Activated T-helper 9 cell treated with anti-CD3 and anti-CD28 coated beads, Interleukin-2, amount 50 U/mL, for 16 hours (primary cell): ENCODE results near the gene BACE2.
"Not testable (repeated sequence)": the region's sequence is repeated elsewhere in the genome, so short reads cannot be mapped to it uniquely, and the experiment has no call there.

Experiments used
- DNase-seq: peaks from one replicate; pipeline ENCODE4 v3.0.0-alpha.2; 2020; ENCODE audit warnings: low read depth

BACE2 gene

GRCh38 chr21:41215856-41216408, 48.0 kb downstream of the BACE2 start:
- no peak for DNase-seq

GRCh38 chr21:41216486-41216885, 48.5 kb downstream of the BACE2 start:
- DNase-seq = no peak

GRCh38 chr21:41217671-41218385, 49.9 kb downstream of the BACE2 start:
- no peak for DNase-seq

GRCh38 chr21:41219498-41220207, 51.7 kb downstream of the BACE2 start:
- DNase-seq = no peak

- no peak for DNase-seq
Observed at GRCh38 chr21:41220208-41220733, 52.3 kb downstream of the BACE2 start.

GRCh38 chr21:41222247-41223068, 54.5 kb downstream of the BACE2 start:
- DNase-seq = no peak

GRCh38 chr21:41226853-41227252, 58.9 kb downstream of the BACE2 start:
- DNase-seq = no peak

GRCh38 chr21:41227357-41228005, 59.5 kb downstream of the BACE2 start:
- no peak for DNase-seq

GRCh38 chr21:41228006-41228370, 60.0 kb downstream of the BACE2 start:
- DNase-seq = no peak

- DNase-seq = no peak
Observed at GRCh38 chr21:41228492-41228891, 60.5 kb downstream of the BACE2 start.

- DNase-seq = no peak
Observed at GRCh38 chr21:41228958-41229357, 61.0 kb downstream of the BACE2 start.

- DNase-seq = no peak
Observed at GRCh38 chr21:41229509-41230248, 61.7 kb downstream of the BACE2 start.

- no peak for DNase-seq
Observed at GRCh38 chr21:41230497-41230896, 62.5 kb downstream of the BACE2 start.

- DNase-seq = no peak
Observed at GRCh38 chr21:41231060-41231459, 63.1 kb downstream of the BACE2 start.

- no peak for DNase-seq
Observed at GRCh38 chr21:41232013-41232412, 64.1 kb downstream of the BACE2 start.

GRCh38 chr21:41233916-41234315, 66.0 kb downstream of the BACE2 start:
- no peak for DNase-seq

- no peak for DNase-seq
Observed at GRCh38 chr21:41234569-41234968, 66.6 kb downstream of the BACE2 start.

GRCh38 chr21:41235201-41235600, 67.2 kb downstream of the BACE2 start:
- DNase-seq = no peak

GRCh38 chr21:41236352-41236973, 68.5 kb downstream of the BACE2 start:
- no peak for DNase-seq

GRCh38 chr21:41238081-41238796, 70.3 kb downstream of the BACE2 start:
- DNase-seq = not testable (repeated sequence)
